IMR-90 (cell line): ENCODE measurements around the gene BMP7. TPM values are rescaled to one million over a fixed set of nuclear protein-coding genes. Genes with fewer than 3 reads are reported as not detected.

ENCODE experiments used
- ATAC-seq: fragments of 200-7000 bp; cut with Tn5 transposase; 2 replicates; pipeline ENCODE4 v1.9.1; 2020; ENCODE audit warnings: low read depth, mild to moderate bottlenecking, moderate library complexity
- BruUV-seq: library from RNA; stranded (reverse); fragments of 400-500 nt; replicated peaks from 2 replicates; lab custom pipeline; 2021; lab: Mats Ljungman, UMichigan
- CTCF ChIA-PET: fragments of 300-600 bp; formaldehyde crosslinking; extraction: SDS; loops from one replicate; lab custom pipeline; 2021; ENCODE audit warnings: antibody characterized with exemption; lab: Yijun Ruan, JAX
- POLR2A ChIA-PET: fragments of 300-600 bp; sonication (Branson Sonifier 250); formaldehyde crosslinking; loops from one replicate; lab custom pipeline; 2022; ENCODE audit warnings: antibody characterized with exemption; ENCODE audit not compliant: unreplicated experiment; lab: Charles Lee
- DNase-seq: peaks from one replicate; pipeline ENCODE4 v3.0.0; 2013
- H2AFZ ChIP-seq: replicated peaks from 2 replicates; pipeline ENCODE3; 2013; ENCODE audit warnings: low read length, mild to moderate bottlenecking; ENCODE audit not compliant: poor library complexity
- H2AK5ac ChIP-seq: 2 replicates; pipeline ENCODE4 v1.6.1; 2013; ENCODE audit warnings: low read depth, low read length, inconsistent platforms
- H2AK9ac ChIP-seq: replicated peaks from 2 replicates; pipeline ENCODE3; 2013; ENCODE audit warnings: mild to moderate bottlenecking, low read depth, low read length, moderate library complexity; ENCODE audit not compliant: poor library complexity
- H2BK120ac ChIP-seq: 2 replicates; pipeline ENCODE4 v1.6.1; 2013; ENCODE audit warnings: low read depth, low read length, inconsistent platforms
- H2BK15ac ChIP-seq: 3 replicates; pipeline ENCODE4 v1.6.1; 2013; ENCODE audit warnings: low read depth, low read length, inconsistent platforms
- H2BK20ac ChIP-seq: 2 replicates; pipeline ENCODE4 v1.6.1; 2013; ENCODE audit warnings: low read depth, mild to moderate bottlenecking, inconsistent platforms, low read length, moderate library complexity
- H2BK5ac ChIP-seq: 2 replicates; pipeline ENCODE4 v1.6.1; 2013; ENCODE audit warnings: mild to moderate bottlenecking, low read depth, low read length, inconsistent platforms; ENCODE audit not compliant: poor library complexity, severe bottlenecking
- H3K14ac ChIP-seq: replicated peaks from 2 replicates; pipeline ENCODE4 v1.6.1; 2013; ENCODE audit warnings: low read depth, low read length, inconsistent platforms
- H3K18ac ChIP-seq: 2 replicates; pipeline ENCODE4 v1.6.1; 2013; ENCODE audit warnings: low read depth, low read length, control low read depth
- H3K23ac ChIP-seq: 2 replicates; pipeline ENCODE4 v1.6.1; 2013; ENCODE audit warnings: low read depth, low read length, inconsistent platforms
- H3K27ac ChIP-seq: 2 replicates; pipeline ENCODE4 v1.5.1; 2013; ENCODE audit warnings: mild to moderate bottlenecking, control low read depth, low read length; ENCODE audit not compliant: insufficient read depth
- H3K27me3 ChIP-seq: 2 replicates; pipeline ENCODE4 v1.6.1; 2013; ENCODE audit warnings: low read length; ENCODE audit not compliant: control insufficient read depth, insufficient read depth
- H3K36me3 ChIP-seq: 2 replicates; pipeline ENCODE4 v1.6.1; 2013; ENCODE audit warnings: low read length, mixed read lengths; ENCODE audit not compliant: control insufficient read depth, insufficient read depth
- H3K4ac ChIP-seq: 2 replicates; pipeline ENCODE4 v1.6.1; 2013; ENCODE audit warnings: low read depth, low read length, inconsistent platforms
- H3K4me1 ChIP-seq: 2 replicates; pipeline ENCODE4 v1.6.1; 2013; ENCODE audit warnings: low read length, mixed read lengths; ENCODE audit not compliant: control insufficient read depth, insufficient read depth
- H3K4me2 ChIP-seq: 2 replicates; pipeline ENCODE4 v1.6.1; 2013; ENCODE audit warnings: low read depth, mild to moderate bottlenecking, control low read depth, low read length, moderate library complexity
- H3K4me3 ChIP-seq: 2 replicates; pipeline ENCODE4 v1.5.1; 2013; ENCODE audit warnings: low read depth, mild to moderate bottlenecking, control low read depth, low read length, moderate library complexity; ENCODE audit not compliant: insufficient read depth
- H3K56ac ChIP-seq: 2 replicates; pipeline ENCODE4 v1.6.1; 2013; ENCODE audit warnings: low read length, inconsistent platforms; ENCODE audit not compliant: insufficient read depth; ENCODE audit errors: extremely low read depth
- H3K79me1 ChIP-seq, 2 experiments: 2 replicates each; pipeline ENCODE4 v1.6.1; 2013; ENCODE audit warnings: low read length in 2 of 2, inconsistent platforms in 1 of 2, low read depth in 1 of 2
- H3K9ac ChIP-seq: 2 replicates; pipeline ENCODE4 v1.6.1; 2013; ENCODE audit warnings: low read depth, low read length, control low read depth
- H3K9me1 ChIP-seq: 2 replicates; pipeline ENCODE4 v1.6.1; 2013; ENCODE audit warnings: low read length, inconsistent platforms; ENCODE audit not compliant: insufficient read depth
- H3K9me3 ChIP-seq: 2 replicates; pipeline ENCODE4 v1.6.1; 2013; ENCODE audit warnings: low read length; ENCODE audit not compliant: control insufficient read depth, insufficient read depth
- H4K20me1 ChIP-seq: 2 replicates; pipeline ENCODE4 v1.6.1; 2013; ENCODE audit warnings: low read length, inconsistent platforms; ENCODE audit not compliant: insufficient read depth
- H4K5ac ChIP-seq: 2 replicates; pipeline ENCODE4 v1.6.1; 2013; ENCODE audit warnings: mild to moderate bottlenecking, low read depth, low read length, control low read depth
- H4K8ac ChIP-seq, 2 experiments: 2 replicates each; pipeline ENCODE4 v1.6.1; 2013; ENCODE audit warnings: low read depth in 2 of 2, low read length in 2 of 2, control low read depth in 1 of 2, inconsistent platforms in 1 of 2
- H4K91ac ChIP-seq: 2 replicates; pipeline ENCODE4 v1.6.1; 2013; ENCODE audit warnings: low read depth, low read length, inconsistent platforms; ENCODE audit not compliant: insufficient read depth
- CEBPB ChIP-seq: IDR thresholded peaks from 2 replicates; pipeline ENCODE4 v1.6.1; 2012; ENCODE audit warnings: low read depth, low read length, improper control_type of control experiment
- CHD1 ChIP-seq: IDR thresholded peaks from 2 replicates; pipeline ENCODE4 v1.6.1; 2012; ENCODE audit warnings: low read depth, low read length, improper control_type of control experiment
- CTCF ChIP-seq: conservative IDR thresholded peaks from 2 replicates; pipeline ENCODE4 v1.5.1; 2012; ENCODE audit warnings: mild to moderate bottlenecking, low read depth, low read length, improper control_type of control experiment
- FOS ChIP-seq: fragments of 150-350 bp; IDR thresholded peaks from 2 replicates; pipeline ENCODE4 v1.6.1; 2016; ENCODE audit warnings: low read depth, low read length
- MAFK ChIP-seq: IDR thresholded peaks from 2 replicates; pipeline ENCODE4 v1.6.1; 2012; ENCODE audit warnings: low read depth, low read length, improper control_type of control experiment
- NFE2L2 ChIP-seq: fragments of 150-350 bp; IDR thresholded peaks from 2 replicates; pipeline ENCODE4 v1.6.1; 2016; ENCODE audit warnings: low read depth, mild to moderate bottlenecking, low read length
- POLR2A ChIP-seq: IDR thresholded peaks from 2 replicates; pipeline ENCODE4 v1.6.1; 2012; ENCODE audit warnings: mild to moderate bottlenecking, low read depth, low read length
- RAD21 ChIP-seq: IDR thresholded peaks from 2 replicates; pipeline ENCODE4 v1.6.1; 2012; ENCODE audit warnings: low read length, improper control_type of control experiment
- RFX5 ChIP-seq: IDR thresholded peaks from 2 replicates; pipeline ENCODE4 v1.8.0; 2012; ENCODE audit warnings: low read depth, mild to moderate bottlenecking, low read length, moderate library complexity
- SMC3 ChIP-seq: fragments of 150-350 bp; IDR thresholded peaks from 2 replicates; pipeline ENCODE4 v1.6.1; 2016; ENCODE audit warnings: low read depth, mild to moderate bottlenecking, antibody characterized with exemption, low read length, moderate library complexity
- USF2 ChIP-seq: fragments of 150-350 bp; IDR thresholded peaks from 2 replicates; pipeline ENCODE4 v1.6.1; 2017; ENCODE audit warnings: mild to moderate bottlenecking, antibody characterized with exemption, low read length, low read depth
- WGBS, 2 experiments: methylation state at CpG; one replicate each; pipeline versions ENCODE4 v1.1.5 to v1.1.7; 2013; ENCODE audit warnings: missing lambda C conversion rate in 2 of 2; ENCODE audit not compliant: insufficient read length in 1 of 2; ENCODE audit errors: extremely low coverage in 2 of 2; 5-methylcytosine and 5-hydroxymethylcytosine counted together
- dilution Hi-C: fragments of 300-500 bp; cut with HindIII; formaldehyde crosslinking; loops from one replicate; pipeline ENCODE4 v1.14.3; 2018; ENCODE audit warnings: low sequenced_read_pairs; ENCODE audit not compliant: unreplicated experiment
- in situ Hi-C: fragments of 300-500 bp; cut with MboI; formaldehyde crosslinking; loops from 3 replicates; pipeline ENCODE4 v1.14.3; 2019; ENCODE audit warnings: low sequenced_read_pairs, inconsistent platforms, mixed read lengths
- intact Hi-C: fragments of 100-400 bp; cut with micrococcal nuclease; formaldehyde crosslinking; loops from 2 replicates; pipeline ENCODE4 v1.10.0; 2022
- polyA plus RNA-seq, 3 experiments: library from polyadenylated mRNA; depleted of rRNA; stranded (reverse); fragments of >200 nt; gene quantifications; 2 replicates each; pipeline ENCODE4 v1.2.3, GENCODE V29; 2012; ENCODE audit warnings: low replicate concordance in 1 of 3
- total RNA-seq: library from RNA; depleted of rRNA; stranded (reverse); fragments of >200 nt; gene quantifications from 2 replicates; pipeline ENCODE4 v1.2.3, GENCODE V29; 2012

The BMP7 gene
- total and polyA plus RNA-seq, 2 of the 4 experiments (the other 2 are of a cell fraction) = not detected

GRCh38 chr20:57134804-57135203 is 131.6 kb downstream of the BMP7 start:
- BruUV-seq = no TSS peak
- CTCF ChIA-PET = interaction anchor here (1.0 kb wide), 1 partner anchor 22 kb away, joined by 3 read pairs; no protein-coding TSS in a partner anchor

More at GRCh38 chr20:57134804-57135203, 131.6 kb downstream of the BMP7 start:
- no peak for ATAC-seq
- Histone ChIP-seq H2BK5ac (no peak overlapping the region), H3K4ac (no peak overlapping the region), H3K27ac (no peak overlapping the region), H3K56ac (no peak overlapping the region), H3K4me3 (no peak overlapping the region), H4K8ac (no peak overlapping the region), H2AFZ (no peak overlapping the region), H4K5ac (no peak overlapping the region), H3K27me3 (no peaks in the 10 kb centered on the region), H2AK9ac (no peak overlapping the region), H4K91ac (no peak overlapping the region), H3K79me1 (no peaks in the 10 kb centered on the region), H4K20me1 (no peaks in the 10 kb centered on the region), H3K9me1 (no peaks in the 10 kb centered on the region), H3K36me3 (no peaks in the 10 kb centered on the region), H3K9me3 (peaks cover 8% of the 10 kb centered on the region), H2BK15ac (no peak overlapping the region), H2BK20ac (no peak overlapping the region), H3K18ac (no peak overlapping the region), H3K4me1 (no peaks in the 10 kb centered on the region), H2BK120ac (no peak overlapping the region), H3K23ac (no peak overlapping the region), H3K14ac (no peak overlapping the region), H3K4me2 (no peak overlapping the region), H3K9ac (no peak overlapping the region), H2AK5ac (no peak overlapping the region)
- dilution Hi-C loops (no loop called here), intact Hi-C loops (no loop called here), in situ Hi-C loops (no loop called here)
- POLR2A ChIA-PET = no interaction called here
- no peak for TF ChIP-seq CEBPB
- TF ChIP-seq POLR2A = no peak
- TF ChIP-seq CHD1 = no peak
- TF ChIP-seq NFE2L2 = no peak
- no peak for TF ChIP-seq CTCF
- no peak for TF ChIP-seq FOS
- TF ChIP-seq RFX5 = no peak
- TF ChIP-seq USF2 = no peak
- TF ChIP-seq MAFK = no peak
- no peak for TF ChIP-seq RAD21
- no peak for TF ChIP-seq SMC3
- WGBS, 2 experiments = 45% methylated on average over 2 of the region's 4 CpGs; no CpG with 5 or more reads in 1 of the 2 experiments
- DNase-seq = no peak
